HCT116 (cell line): ENCODE results near the gene AP1B1. TPM values are rescaled to one million over a fixed set of nuclear protein-coding genes. Genes with fewer than 3 reads are reported as not detected.

Source experiments
- ATAC-seq: fragments of 200-7000 bp; cut with Tn5 transposase; 2 replicates; pipeline ENCODE4 v1.9.1; 2020; ENCODE audit warnings: mild to moderate bottlenecking, moderate library complexity
- BruUV-seq: library from RNA; stranded (reverse); fragments of 400-500 nt; replicated peaks from 2 replicates; lab custom pipeline; 2021; lab: Mats Ljungman, UMichigan
- CTCF ChIA-PET: fragments of 300-600 bp; sonication (Branson Sonifier 250); formaldehyde crosslinking; loops from one replicate; lab custom pipeline; 2021; ENCODE audit warnings: antibody characterized with exemption; lab: Charles Lee
- POLR2A ChIA-PET: fragments of 300-600, 350-600 bp; sonication (Branson Sonifier 250); formaldehyde crosslinking; loops from one replicate; lab custom pipeline; 2021; ENCODE audit warnings: antibody characterized with exemption; lab: Charles Lee
- RAD21 ChIA-PET, 2 experiments: fragments of 300-600 bp; sonication (Branson Sonifier 250); formaldehyde crosslinking; loops; one replicate each; lab custom pipeline; 2023; ENCODE audit warnings: low total read pairs in 2 of 2; ENCODE audit not compliant: uncharacterized antibody in 2 of 2, unreplicated experiment in 2 of 2, low non-redundant PET in 1 of 2; lab: Charles Lee
- DNase-seq: peaks from one replicate; pipeline ENCODE4 v3.0.0-alpha.2; 2010; ENCODE audit warnings: low read depth, low spot score
- H2AFZ ChIP-seq: fragments of 200-600 bp; shearing (Covaris generic), sonication (generic); 2 replicates; pipeline ENCODE4 v1.6.1; 2017; ENCODE audit warnings: low read depth, mixed run types, mixed read lengths, antibody characterized with exemption, low read length; ENCODE audit not compliant: poor library complexity, severe bottlenecking
- H3K27ac ChIP-seq: 2 replicates; pipeline ENCODE4 v1.5.1; 2012; ENCODE audit warnings: low read depth, low read length
- H3K27me3 ChIP-seq: fragments of 200-600 bp; sonication (generic); 2 replicates; pipeline ENCODE4 v1.6.1; 2016; ENCODE audit warnings: mixed run types, low read length, mixed read lengths; ENCODE audit not compliant: insufficient read depth
- H3K36me3 ChIP-seq, 2 experiments: fragments of 200-500 bp in 1 of 2; fragments of 200-600 bp in 1 of 2; sonication (Bioruptor generic) in 1 of 2; sonication (generic) in 1 of 2; 2 replicates each; pipeline versions ENCODE4 v1.5.1 to v1.6.1; 2014 to 2016; ENCODE audit warnings: low read length in 2 of 2, inconsistent platforms in 1 of 2, mixed read lengths in 1 of 2, mixed run types in 1 of 2; ENCODE audit not compliant: insufficient read depth in 2 of 2, control insufficient read depth in 1 of 2
- H3K4me1 ChIP-seq, 2 experiments: fragments of 200-600 bp in 1 of 2; sonication (generic) in 1 of 2; 2 replicates each; pipeline versions ENCODE4 v1.5.1 to v1.6.1; 2012 to 2017; ENCODE audit warnings: low read length in 2 of 2, inconsistent platforms in 1 of 2, mild to moderate bottlenecking in 1 of 2, mixed read lengths in 1 of 2, mixed run types in 1 of 2, moderate library complexity in 1 of 2; ENCODE audit not compliant: insufficient read depth in 2 of 2, control insufficient read depth in 1 of 2
- H3K4me2 ChIP-seq: fragments of 200-600 bp; sonication (generic); 2 replicates; pipeline ENCODE4 v1.6.1; 2017; ENCODE audit warnings: mixed run types, low read length, mixed read lengths
- H3K4me3 ChIP-seq, 2 experiments: fragments of 200-600 bp in 1 of 2; sonication (generic) in 1 of 2; replicated peaks in 1 of 2; 2 replicates each; pipeline ENCODE4 v1.5.1; 2011 to 2016; ENCODE audit warnings: low read length in 2 of 2, control low read depth in 1 of 2, low read depth in 1 of 2, mild to moderate bottlenecking in 1 of 2, mixed read lengths in 1 of 2, mixed run types in 1 of 2
- H3K79me2 ChIP-seq: fragments of 200-600 bp; sonication (generic); 2 replicates; pipeline ENCODE4 v1.6.1; 2017; ENCODE audit warnings: mild to moderate bottlenecking, mixed run types, low read length, moderate library complexity, mixed read lengths; ENCODE audit not compliant: insufficient read depth
- H3K9ac ChIP-seq: fragments of 200-600 bp; sonication (generic); 2 replicates; pipeline ENCODE4 v1.6.1; 2016; ENCODE audit warnings: low read length, mixed read lengths
- H3K9me2 ChIP-seq: fragments of 200-600 bp; sonication (generic), shearing (Covaris generic); 2 replicates; pipeline ENCODE4 v1.6.1; 2017; ENCODE audit warnings: mixed run types, mild to moderate bottlenecking, moderate library complexity; ENCODE audit not compliant: insufficient read depth
- H3K9me3 ChIP-seq, 2 experiments: fragments of 200-500 bp in 1 of 2; fragments of 200-600 bp in 1 of 2; sonication (Bioruptor generic) in 1 of 2; sonication (generic) in 1 of 2; 2 replicates each; pipeline ENCODE4 v1.6.1; 2014 to 2017; ENCODE audit warnings: low read length in 2 of 2, mixed read lengths in 2 of 2, inconsistent platforms in 1 of 2, low read depth in 1 of 2, mild to moderate bottlenecking in 1 of 2, mixed run types in 1 of 2, moderate library complexity in 1 of 2; ENCODE audit not compliant: control insufficient read depth in 1 of 2, insufficient read depth in 1 of 2
- H4K20me1 ChIP-seq: fragments of 200-600 bp; sonication (generic), shearing (Covaris generic); 2 replicates; pipeline ENCODE4 v1.6.1; 2017; ENCODE audit warnings: mixed run types, mild to moderate bottlenecking, moderate library complexity; ENCODE audit not compliant: insufficient read depth
- ATF3 ChIP-seq: IDR thresholded peaks from 2 replicates; pipeline ENCODE4 v1.6.1; 2012
- EGR1 ChIP-seq: IDR thresholded peaks from 2 replicates; pipeline ENCODE4 v1.6.1; 2012; ENCODE audit warnings: low read depth
- ELF1 ChIP-seq: IDR thresholded peaks from 2 replicates; pipeline ENCODE4 v1.6.1; 2012; ENCODE audit warnings: low read depth, borderline replicate concordance
- EZH2 ChIP-seq: fragments of 200-600 bp; sonication (generic); IDR thresholded peaks from 2 replicates; pipeline ENCODE4 v1.6.1; 2017; ENCODE audit warnings: antibody characterized with exemption, mixed run types
- EZH2phosphoT487 ChIP-seq: fragments of 200-600 bp; IDR thresholded peaks from 2 replicates; pipeline ENCODE4 v1.6.1; 2018; ENCODE audit warnings: antibody characterized with exemption, borderline replicate concordance
- FOSL1 ChIP-seq: IDR thresholded peaks from 2 replicates; pipeline ENCODE4 v1.6.1; 2012; ENCODE audit warnings: low read depth
- JUND ChIP-seq: IDR thresholded peaks from 2 replicates; pipeline ENCODE4 v1.6.1; 2012
- MAX ChIP-seq: IDR thresholded peaks from 2 replicates; pipeline ENCODE4 v1.6.1; 2012
- POLR2A ChIP-seq: IDR thresholded peaks from 2 replicates; pipeline ENCODE4 v1.7.0; 2011; ENCODE audit warnings: borderline replicate concordance; ENCODE audit not compliant: insufficient read depth, insufficient read length; ENCODE audit errors: extremely low read depth
- POLR2AphosphoS5 ChIP-seq: IDR thresholded peaks from 2 replicates; pipeline ENCODE4 v1.6.1; 2011; ENCODE audit warnings: mild to moderate bottlenecking, low read depth, low read length, moderate library complexity
- RAD21 ChIP-seq: IDR thresholded peaks from 2 replicates; pipeline ENCODE4 v1.6.1; 2012; ENCODE audit warnings: low read depth, mild to moderate bottlenecking
- SIN3A ChIP-seq: IDR thresholded peaks from 2 replicates; pipeline ENCODE4 v1.6.1; 2012; ENCODE audit warnings: low read depth
- SP1 ChIP-seq: IDR thresholded peaks from 2 replicates; pipeline ENCODE4 v1.6.1; 2012; ENCODE audit warnings: low read depth
- SRF ChIP-seq: IDR thresholded peaks from 2 replicates; pipeline ENCODE4 v1.6.1; 2012; ENCODE audit warnings: low read depth
- TCF7L2 ChIP-seq: IDR thresholded peaks from 2 replicates; pipeline ENCODE4 v1.7.0; 2011; ENCODE audit warnings: borderline replicate concordance, inconsistent platforms; ENCODE audit not compliant: insufficient read depth, insufficient read length; ENCODE audit errors: extremely low read depth
- YY1 ChIP-seq: IDR thresholded peaks from 2 replicates; pipeline ENCODE4 v1.6.1; 2011; ENCODE audit warnings: low read length, low read depth, moderate library complexity, mild to moderate bottlenecking; ENCODE audit not compliant: insufficient replicate concordance; ENCODE audit errors: extremely low read depth
- ZFX ChIP-seq: fragments of 450-650 bp; IDR thresholded peaks from 2 replicates; pipeline ENCODE4 v1.6.1; 2017
- ZNF274 ChIP-seq: fragments of 200-500 bp; sonication (Bioruptor generic); IDR thresholded peaks from 2 replicates; pipeline ENCODE4 v1.6.1; 2014; ENCODE audit warnings: mild to moderate bottlenecking, low read depth, low read length, inconsistent platforms
- intact Hi-C: fragments of 100-400 bp; cut with micrococcal nuclease; formaldehyde crosslinking; loops from 2 replicates; pipeline ENCODE4 v1.10.0; 2022
- total RNA-seq: library from RNA; stranded (reverse); gene quantifications from one replicate; pipeline ENCODE4 v1.2.1, GENCODE V29; 2021; ENCODE audit not compliant: unreplicated experiment

The AP1B1 gene
- total RNA-seq, 1 experiment from 2014 or later = 60.4 TPM

DNA sequence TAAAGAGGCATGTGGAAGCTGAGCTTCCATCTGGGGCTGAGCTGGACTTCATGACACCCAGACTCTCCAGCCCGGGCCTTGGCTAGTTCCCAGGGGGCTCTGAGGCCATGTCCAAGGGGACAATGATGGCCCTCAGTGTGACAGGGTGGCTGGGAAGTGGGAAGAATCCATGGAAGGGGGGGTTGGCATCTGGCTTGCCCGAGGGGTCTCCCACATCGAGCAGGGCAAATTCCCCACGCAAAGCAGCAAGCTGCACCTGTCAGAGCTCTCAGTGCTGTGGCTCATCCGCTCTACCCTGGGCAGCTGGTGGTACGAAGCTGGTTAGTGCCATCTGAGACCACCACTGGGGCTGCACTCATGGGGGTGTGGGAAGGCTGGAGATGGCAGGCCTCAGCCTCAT, 9.4 kb upstream of the AP1B1 start:
- H3K4me1 ChIP-seq = peaks cover 7 to 15% of the 10 kb centered on the region in 2 experiments
- H3K27ac ChIP-seq = no peak overlapping the region
- H3K9ac ChIP-seq = no peak overlapping the region
- H3K9me2 ChIP-seq = no peaks in the 10 kb centered on the region
- no peaks in the 10 kb centered on the region for H3K9me3 ChIP-seq
- H4K20me1 ChIP-seq = no peaks in the 10 kb centered on the region
- RAD21 ChIA-PET = no interaction called here
- no peak overlapping the region for H3K4me3 ChIP-seq
- H3K79me2 ChIP-seq = no peaks in the 10 kb centered on the region
- DNase-seq = no peak
- intact Hi-C loops = loop anchor here (10.0 kb wide), 1 partner anchor 227 kb away; no protein-coding TSS in a partner anchor
- H3K36me3 ChIP-seq = no peaks in the 10 kb centered on the region
- no peak for TF ChIP-seq EZH2phosphoT487
- TF ChIP-seq SRF = no peak
- no peak for TF ChIP-seq ZNF274
- TF ChIP-seq ELF1 = no peak
- no peak for TF ChIP-seq POLR2AphosphoS5
- TF ChIP-seq FOSL1 = no peak
- no peak for TF ChIP-seq POLR2A
- no peak for TF ChIP-seq MAX
- no peak for TF ChIP-seq TCF7L2
- no peak for TF ChIP-seq ATF3
- no peak for TF ChIP-seq YY1
- no peak for TF ChIP-seq JUND
- no peak for TF ChIP-seq RAD21
- no peak for TF ChIP-seq ZFX
- TF ChIP-seq SIN3A = no peak
- TF ChIP-seq EZH2 = no peak
- TF ChIP-seq EGR1 = no peak
- TF ChIP-seq SP1 = no peak
- TF ChIP-seq, all 23 proteins: peak for 0
- ATAC-seq = no peak
- no peaks in the 10 kb centered on the region for H3K27me3 ChIP-seq
- no peak overlapping the region for H2AFZ ChIP-seq
- ChIA-PET CTCF (no interaction called here), POLR2A (no interaction called here)
- no TSS peak for BruUV-seq
- no peak overlapping the region for H3K4me2 ChIP-seq
